ENCODE data around the gene CNNM4.
"Not testable (repeated sequence)": the region's sequence is repeated elsewhere in the genome, so short reads cannot be mapped to it uniquely, and the experiment has no call there.

The CNNM4 gene

GRCh38 chr2:96801786-96802595 is 41.3 kb downstream of the CNNM4 start:
- no peak overlapping the region for H3K4me3 ChIP-seq (ENCODE audit: severe bottlenecking)
- H3K9me3 ChIP-seq (ENCODE audit: severe bottlenecking): no peaks in the 10 kb centered on the region
- no peak for ATAC-seq (ENCODE audit: low read depth)
- H3K27me3 ChIP-seq (ENCODE audit: insufficient read depth, poor library complexity, severe bottlenecking): no peaks in the 10 kb centered on the region
- DNase-seq (ENCODE audit: low spot score): no peak
- H3K36me3 ChIP-seq (ENCODE audit: low read depth): no peaks in the 10 kb centered on the region; the same call in 1 of the 2 replicates
- H3K4me1 ChIP-seq (ENCODE audit: insufficient read depth, poor library complexity, severe bottlenecking): no peaks in the 10 kb centered on the region
- no peak for TF ChIP-seq CTCF (IDR thresholded peaks at IDR 0.05; ENCODE audit: poor library complexity, severe bottlenecking)
- H3K27ac ChIP-seq (ENCODE audit: poor library complexity, severe bottlenecking): no peak overlapping the region

- DNase-seq (ENCODE audit: low spot score) (no peak), ATAC-seq (ENCODE audit: low read depth) (no peak)
- no peaks in the 10 kb centered on the region; the same call in 1 of the 2 replicates for H3K36me3 ChIP-seq (ENCODE audit: low read depth)
- H3K27me3 ChIP-seq (ENCODE audit: insufficient read depth, poor library complexity, severe bottlenecking): no peaks in the 10 kb centered on the region
- TF ChIP-seq CTCF (IDR thresholded peaks at IDR 0.05; ENCODE audit: poor library complexity, severe bottlenecking): no peak
- no peak overlapping the region for H3K27ac ChIP-seq (ENCODE audit: poor library complexity, severe bottlenecking)
- no peaks in the 10 kb centered on the region for H3K9me3 ChIP-seq (ENCODE audit: severe bottlenecking)
- H3K4me3 ChIP-seq (ENCODE audit: severe bottlenecking): no peak overlapping the region
- no peaks in the 10 kb centered on the region for H3K4me1 ChIP-seq (ENCODE audit: insufficient read depth, poor library complexity, severe bottlenecking)
Measured at GRCh38 chr2:96802721-96803120, 42.0 kb downstream of the CNNM4 start.

GRCh38 chr2:96804986-96805385 is 44.3 kb downstream of the CNNM4 start:
- H3K4me3 ChIP-seq (ENCODE audit: severe bottlenecking): no peak overlapping the region
- DNase-seq (ENCODE audit: low spot score): no peak
- no peak for ATAC-seq (ENCODE audit: low read depth)
- no peak for TF ChIP-seq CTCF (IDR thresholded peaks at IDR 0.05; ENCODE audit: poor library complexity, severe bottlenecking)
- no peaks in the 10 kb centered on the region for H3K4me1 ChIP-seq (ENCODE audit: insufficient read depth, poor library complexity, severe bottlenecking)
- no peak overlapping the region for H3K27ac ChIP-seq (ENCODE audit: poor library complexity, severe bottlenecking)
- H3K9me3 ChIP-seq (ENCODE audit: severe bottlenecking): no peaks in the 10 kb centered on the region
- H3K36me3 ChIP-seq (ENCODE audit: low read depth): no peaks in the 10 kb centered on the region; the same call in 1 of the 2 replicates
- H3K27me3 ChIP-seq (ENCODE audit: insufficient read depth, poor library complexity, severe bottlenecking): no peaks in the 10 kb centered on the region

- H3K9me3 ChIP-seq (ENCODE audit: severe bottlenecking); H3K36me3 ChIP-seq (ENCODE audit: low read depth); H3K4me3 ChIP-seq (ENCODE audit: severe bottlenecking); ATAC-seq (ENCODE audit: low read depth); H3K4me1 ChIP-seq (ENCODE audit: insufficient read depth, poor library complexity, severe bottlenecking); H3K27me3 ChIP-seq (ENCODE audit: insufficient read depth, poor library complexity, severe bottlenecking); DNase-seq (ENCODE audit: low spot score); H3K27ac ChIP-seq (ENCODE audit: poor library complexity, severe bottlenecking): not testable (repeated sequence)
Measured at GRCh38 chr2:96805946-96806345, 45.2 kb downstream of the CNNM4 start.

GRCh38 chr2:96806468-96807126 is 45.9 kb downstream of the CNNM4 start:
- Histone ChIP-seq H3K27me3 (ENCODE audit: insufficient read depth, poor library complexity, severe bottlenecking) (no peaks in the 10 kb centered on the region), H3K27ac (ENCODE audit: poor library complexity, severe bottlenecking) (no peak overlapping the region), H3K4me1 (ENCODE audit: insufficient read depth, poor library complexity, severe bottlenecking) (no peaks in the 10 kb centered on the region), H3K36me3 (ENCODE audit: low read depth) (no peaks in the 10 kb centered on the region; the same call in 1 of the 2 replicates), H3K4me3 (ENCODE audit: severe bottlenecking) (no peak overlapping the region), H3K9me3 (ENCODE audit: severe bottlenecking) (no peaks in the 10 kb centered on the region)
- no peak for DNase-seq (ENCODE audit: low spot score)
- TF ChIP-seq CTCF (IDR thresholded peaks at IDR 0.05; ENCODE audit: poor library complexity, severe bottlenecking): no peak
- ATAC-seq (ENCODE audit: low read depth): no peak

Data from RWPE2 (cell line).